HepG2 (cell line): ENCODE measurements around the gene MTRF1. TPM values are rescaled to one million over a fixed set of nuclear protein-coding genes. Genes with fewer than 3 reads are reported as not detected.

Experiments
- ATAC-seq: fragments of 200-7000 bp; cut with Tn5 transposase; 3 replicates; pipeline ENCODE4 v1.9.1; 2020; ENCODE audit warnings: mild to moderate bottlenecking, moderate library complexity
- BruUV-seq: library from RNA; stranded (reverse); fragments of 400-500 nt; replicated peaks from 2 replicates; lab custom pipeline; 2021; lab: Mats Ljungman, UMichigan
- CTCF ChIA-PET: fragments of 300-600 bp; formaldehyde crosslinking; extraction: SDS; loops from one replicate; lab custom pipeline; 2021; ENCODE audit warnings: low total read pairs, inconsistent platforms, low intra/inter-chr PET ratio; lab: Yijun Ruan, JAX
- POLR2A ChIA-PET: fragments of 350-600 bp; sonication (Branson Sonifier 250); formaldehyde crosslinking; loops from one replicate; lab custom pipeline; 2020; ENCODE audit warnings: antibody characterized with exemption, inconsistent platforms; lab: Yijun Ruan, JAX
- DNase-seq: peaks from one replicate; pipeline ENCODE4 v3.0.0-alpha.2; 2015; ENCODE audit warnings: low spot score
- FAIRE-seq: peaks from 3 replicates; lab custom pipeline; 2011; peaks lifted over from hg19 to GRCh38; lab: Jason Lieb, UNC
- H2AFZ ChIP-seq: one replicate; pipeline ENCODE4 v1.6.1; 2011; ENCODE audit warnings: low read length, inconsistent platforms
- H3K27ac ChIP-seq: fragments of 300-600 bp; 3 replicates; pipeline ENCODE4 v1.8.0; 2011; ENCODE audit warnings: mixed run types, mild to moderate bottlenecking, mixed read lengths, low read length, inconsistent platforms; ENCODE audit not compliant: insufficient read depth; ENCODE audit errors: extremely low read length
- H3K27me3 ChIP-seq, 2 experiments: fragments of 200-600 bp in 1 of 2; 2 replicates in 1 of 2; 3 replicates in 1 of 2; pipeline versions ENCODE4 v1.6.0 to v1.8.0; 2011; ENCODE audit warnings: low read length in 2 of 2, mild to moderate bottlenecking in 2 of 2, moderate library complexity in 2 of 2, inconsistent platforms in 1 of 2; ENCODE audit not compliant: insufficient read depth in 2 of 2, control insufficient read depth in 1 of 2
- H3K36me3 ChIP-seq, 2 experiments: fragments of 200-600 bp in 1 of 2; replicated peaks in 1 of 2; 2 replicates in 1 of 2; 3 replicates in 1 of 2; pipeline versions ENCODE4 v1.5.1 to v1.8.0; 2011; ENCODE audit warnings: low read length in 2 of 2, inconsistent platforms in 1 of 2; ENCODE audit not compliant: insufficient read depth in 2 of 2, control insufficient read depth in 1 of 2
- H3K4me1 ChIP-seq: 2 replicates; pipeline ENCODE4 v1.5.1; 2012; ENCODE audit warnings: low read length, inconsistent platforms; ENCODE audit not compliant: insufficient read depth
- H3K4me2 ChIP-seq: 2 replicates; pipeline ENCODE4 v1.6.0; 2011; ENCODE audit warnings: low read depth, low read length, inconsistent platforms
- H3K4me3 ChIP-seq, 3 experiments: fragments of 200-600 bp in 1 of 3; sonication (generic), shearing (Covaris generic) in 1 of 3; replicated peaks in 1 of 3; 2 replicates each; pipeline ENCODE4 v1.5.1; 2011 to 2016; ENCODE audit warnings: low read length in 3 of 3, inconsistent platforms in 2 of 3, low read depth in 2 of 3, mild to moderate bottlenecking in 2 of 3, control low read depth in 1 of 3, mixed read lengths in 1 of 3; ENCODE audit not compliant: insufficient read depth in 1 of 3
- H3K79me2 ChIP-seq: one replicate; pipeline ENCODE4 v1.6.1; 2011; ENCODE audit warnings: low read length, inconsistent platforms; ENCODE audit not compliant: insufficient read depth
- H3K9ac ChIP-seq: 2 replicates; pipeline ENCODE4 v1.6.0; 2011; ENCODE audit warnings: mild to moderate bottlenecking, low read depth, low read length, inconsistent platforms; ENCODE audit not compliant: insufficient read depth
- H3K9me3 ChIP-seq: 2 replicates; pipeline ENCODE4 v1.5.1; 2012; ENCODE audit warnings: mild to moderate bottlenecking, low read length
- H4K20me1 ChIP-seq: 2 replicates; pipeline ENCODE4 v1.6.0; 2011; ENCODE audit warnings: inconsistent platforms, mild to moderate bottlenecking, low read length, moderate library complexity; ENCODE audit not compliant: insufficient read depth
- EP300 ChIP-seq, 3 experiments: sonication (generic) in 1 of 3; formaldehyde crosslinking in 1 of 3; IDR thresholded peaks; 2 replicates each; pipeline versions ENCODE4 v1.5.1 to v1.6.1; 2011 to 2020; ENCODE audit warnings: low read depth in 2 of 3, low read length in 2 of 3, borderline replicate concordance in 1 of 3, improper control_type of control experiment in 1 of 3, mild to moderate bottlenecking in 1 of 3, missing genetic modification reagents in 1 of 3, moderate library complexity in 1 of 3
- MAFF ChIP-seq: IDR thresholded peaks from 2 replicates; pipeline ENCODE4 v1.6.1; 2011; ENCODE audit warnings: low read depth, low read length, improper control_type of control experiment
- MAFK ChIP-seq, 2 experiments: IDR thresholded peaks in 1 of 2; conservative IDR thresholded peaks in 1 of 2; 2 replicates each; pipeline ENCODE4 v1.6.1; 2011; ENCODE audit warnings: improper control_type of control experiment in 2 of 2, low read length in 2 of 2
- ZBTB46 ChIP-seq: sonication (generic); formaldehyde crosslinking; IDR thresholded peaks from 2 replicates; pipeline ENCODE4 v1.4.0; 2020; ENCODE audit warnings: mild to moderate bottlenecking, missing genetic modification reagents, borderline replicate concordance
- ZNF724P ChIP-seq: sonication (generic); formaldehyde crosslinking; IDR thresholded peaks from 2 replicates; pipeline ENCODE4 v1.8.0; 2022; ENCODE audit warnings: missing genetic modification reagents, borderline replicate concordance
- in situ Hi-C: cut with HindIII; loops from 2 replicates; pipeline ENCODE4 v1.10.0; 2017; ENCODE audit warnings: low pct_unique_long_range_greater_than_20kb; ENCODE audit not compliant: extremely low pct_ligation_motif_present
- intact Hi-C: fragments of 100-400 bp; cut with micrococcal nuclease; formaldehyde crosslinking; loops from one replicate; pipeline ENCODE4 v1.10.0; 2022; ENCODE audit not compliant: unreplicated experiment
- polyA plus RNA-seq, 8 experiments: library from polyadenylated mRNA; depleted of rRNA in 3 of 8; stranded (reverse) in 7 of 8; unstranded in 1 of 8; fragments of >200 nt; fragmentation: Illumina TruSeq in 4 of 8; extraction: Trizol in 4 of 8; gene quantifications; 2 replicates each; pipeline versions ENCODE4 v1.2.1 to v1.2.3, GENCODE V29; 2011 to 2016; ENCODE audit warnings: low read depth in 4 of 8, missing spikeins in 1 of 8, mixed read lengths in 1 of 8; ENCODE audit not compliant: insufficient read depth in 1 of 8
- total RNA-seq, 5 experiments: library from RNA; depleted of rRNA; stranded (reverse); fragments of >200 nt; fragmentation: Illumina TruSeq; extraction: Trizol; gene quantifications; 2 replicates each; pipeline ENCODE4 v1.2.3, GENCODE V29; 2016; ENCODE audit warnings: low read depth in 1 of 5
- TF ChIP-seq, protein P1 (sequence below): sonication (generic); formaldehyde crosslinking; IDR thresholded peaks from 2 replicates; pipeline ENCODE4 v1.4.0; 2020; ENCODE audit warnings: missing genetic modification reagents

MTRF1 gene
- total and polyA plus RNA-seq, 2 of the 13 experiments (the other 11 are each of a cell fraction or from before 2014, with no cell fraction given) = 21.6 to 27.2 TPM

GRCh38 chr13:41206467-41206866 is 56.9 kb downstream of the MTRF1 start:
- Histone ChIP-seq H3K79me2 (no peaks in the 10 kb centered on the region), H3K4me1 (no peaks in the 10 kb centered on the region), H2AFZ (no peak overlapping the region), H3K9me3 (no peaks in the 10 kb centered on the region), H3K36me3 (no peaks in the 10 kb centered on the region), H3K4me3 (no peak overlapping the region), H4K20me1 (no peaks in the 10 kb centered on the region), H3K27me3 (no peaks in the 10 kb centered on the region)
- FAIRE-seq (no peak), ATAC-seq (no peak), DNase-seq (no peak)
- intact Hi-C loops (no loop called here), in situ Hi-C loops (no loop called here)
- CTCF ChIA-PET = no interaction called here
- no TSS peak for BruUV-seq
- TF ChIP-seq ZBTB46 (no peak), EP300 (IDR thresholded peaks at IDR 0.05; ENCODE audit: low read depth in 2 of 2, low read length in 2 of 2) (no peak), EP300 (CRISPR knock-in tag; IDR thresholded peaks at IDR 0.05; ENCODE audit: borderline replicate concordance) (no peak), ZNF724P (CRISPR knock-in tag) (no peak), MAFF (peak; percentile 85), MAFK (conservative IDR thresholded peaks at IDR 0.05 in 1 of 2, IDR thresholded peaks at IDR 0.05 in 1 of 2; ENCODE audit: low read length in 2 of 2) (peak; percentile 81 to 92)
- TF ChIP-seq, protein P1, sequence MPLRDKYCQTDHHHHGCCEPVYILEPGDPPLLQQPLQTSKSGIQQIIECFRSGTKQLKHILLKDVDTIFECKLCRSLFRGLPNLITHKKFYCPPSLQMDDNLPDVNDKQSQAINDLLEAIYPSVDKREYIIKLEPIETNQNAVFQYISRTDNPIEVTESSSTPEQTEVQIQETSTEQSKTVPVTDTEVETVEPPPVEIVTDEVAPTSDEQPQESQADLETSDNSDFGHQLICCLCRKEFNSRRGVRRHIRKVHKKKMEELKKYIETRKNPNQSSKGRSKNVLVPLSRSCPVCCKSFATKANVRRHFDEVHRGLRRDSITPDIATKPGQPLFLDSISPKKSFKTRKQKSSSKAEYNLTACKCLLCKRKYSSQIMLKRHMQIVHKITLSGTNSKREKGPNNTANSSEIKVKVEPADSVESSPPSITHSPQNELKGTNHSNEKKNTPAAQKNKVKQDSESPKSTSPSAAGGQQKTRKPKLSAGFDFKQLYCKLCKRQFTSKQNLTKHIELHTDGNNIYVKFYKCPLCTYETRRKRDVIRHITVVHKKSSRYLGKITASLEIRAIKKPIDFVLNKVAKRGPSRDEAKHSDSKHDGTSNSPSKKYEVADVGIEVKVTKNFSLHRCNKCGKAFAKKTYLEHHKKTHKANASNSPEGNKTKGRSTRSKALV (CRISPR knock-in tag) = no peak
- TF ChIP-seq, all 625 proteins: peak for 2
- no peak overlapping the region for H3K27ac ChIP-seq
- no peak overlapping the region for H3K9ac ChIP-seq
- POLR2A ChIA-PET = no interaction called here
- H3K4me2 ChIP-seq = no peak overlapping the region
